Dedifferentiated amniotic fluid mesenchymal stem cell (primary cell): ENCODE results near the gene SRM.
"Not testable (repeated sequence)": the region's sequence is repeated elsewhere in the genome, so short reads cannot be mapped to it uniquely, and the experiment has no call there.

Experiments used
- DNase-seq: peaks from one replicate; pipeline ENCODE4 v3.0.0-alpha.2; 2016; ENCODE audit errors: extremely low spot score

SRM gene

DNA sequence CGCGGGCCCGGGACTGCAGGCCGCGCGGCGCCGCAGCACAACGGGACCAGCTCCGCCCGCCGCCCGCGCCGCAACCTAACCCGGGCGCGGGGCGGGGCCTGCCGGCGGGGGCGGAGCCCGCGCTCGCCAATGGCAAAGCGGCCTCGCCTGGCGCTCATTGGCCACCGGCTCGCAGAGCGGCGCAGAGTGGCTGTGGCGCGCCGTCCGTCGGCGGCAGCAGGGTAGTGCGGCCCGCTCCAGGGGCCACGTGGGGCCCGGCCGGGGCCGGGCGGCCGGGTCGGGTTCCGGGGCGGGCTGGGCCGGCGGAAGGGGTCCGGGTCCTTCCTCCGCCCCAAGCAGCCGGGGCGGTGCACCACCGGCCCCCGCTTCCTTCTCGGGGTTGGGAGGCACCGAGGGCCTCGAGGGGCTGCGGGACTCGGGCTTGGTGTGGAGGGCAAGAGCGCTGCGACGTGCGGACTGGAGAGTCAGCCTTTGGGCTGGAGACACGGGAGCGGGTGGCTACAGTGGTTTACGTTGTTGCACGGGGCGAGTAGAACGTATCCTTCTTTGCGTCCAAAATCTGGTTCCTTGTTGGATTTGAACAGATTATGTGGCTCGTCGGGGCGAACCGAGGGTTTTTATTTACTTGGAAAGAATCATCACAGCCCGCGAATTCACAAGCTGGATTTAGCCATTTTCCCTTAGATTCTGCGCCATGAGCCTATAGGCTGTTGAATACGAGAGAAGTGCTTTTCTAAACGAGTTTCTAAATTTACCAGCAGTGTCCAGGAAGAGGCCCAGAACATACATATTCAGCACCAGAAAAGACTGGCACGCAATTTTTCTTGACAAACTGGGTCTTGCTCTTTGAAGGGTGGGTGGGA, at the start of gene SRM:
Gene SRM (minus strand): TSS at position 51 of the 863 bp plus-strand sequence. CDS start 75 bp downstream, outside the sequence.
- peak; percentile 88 for DNase-seq

DNA sequence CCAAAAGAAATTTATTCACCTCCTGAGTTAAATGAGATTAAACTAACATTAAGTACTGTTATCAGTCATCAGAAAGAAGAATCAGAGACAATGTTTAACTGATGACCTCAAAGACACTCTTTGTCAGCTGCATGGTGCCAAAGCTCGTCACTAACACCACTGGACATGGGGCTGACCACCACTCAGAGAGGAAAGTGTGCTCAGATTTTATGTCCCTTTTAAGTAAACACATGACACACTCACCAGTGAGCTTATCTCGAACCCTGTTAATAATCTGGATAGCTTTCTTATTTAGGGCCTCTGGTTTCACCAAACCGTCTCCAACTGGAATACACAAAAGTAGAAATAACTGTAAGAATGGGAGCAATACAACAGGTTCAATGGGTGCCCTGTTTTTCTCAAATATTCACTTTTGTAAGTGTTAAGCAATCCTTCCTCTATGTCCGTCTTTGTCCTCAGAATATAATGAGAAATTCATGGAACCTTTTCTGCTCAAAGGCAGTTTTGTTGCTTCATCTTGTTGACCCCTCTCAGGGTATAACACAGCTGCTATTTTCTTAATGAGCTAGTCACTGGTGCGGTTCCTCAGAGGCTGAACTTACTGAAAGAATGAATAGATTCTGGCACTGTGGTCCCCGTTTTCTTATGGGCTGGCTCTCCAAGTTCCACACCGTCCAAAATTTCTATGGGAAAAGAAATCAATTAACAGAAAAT, 49.4 kb upstream of the SRM start:
- no peak for DNase-seq

- no peak for DNase-seq
Observed at GRCh38 chr1:11107599-11107998, 47.8 kb upstream of the SRM start.

GRCh38 chr1:11105586-11105985, 45.8 kb upstream of the SRM start:
- DNase-seq = no peak

DNA sequence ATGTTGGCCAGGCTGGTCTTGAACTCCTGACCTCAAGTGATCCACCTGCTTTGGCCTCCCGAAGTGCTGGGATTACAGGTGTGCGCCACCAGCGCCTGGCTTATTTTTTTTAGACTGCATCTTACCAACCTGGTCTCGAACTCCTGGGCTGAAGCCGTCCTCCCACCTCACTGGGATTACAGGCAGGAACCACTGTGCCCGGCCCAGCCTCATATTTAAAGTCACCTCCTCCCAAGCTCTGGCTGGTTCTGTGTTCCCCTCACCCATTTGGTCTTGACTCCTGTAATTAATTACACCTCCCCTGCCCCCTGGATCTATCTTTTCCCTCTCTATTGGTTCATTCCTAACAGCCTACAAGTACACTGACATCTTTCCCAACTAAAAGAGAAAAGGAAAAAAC, 41.5 kb upstream of the SRM start:
- DNase-seq = no peak

DNA sequence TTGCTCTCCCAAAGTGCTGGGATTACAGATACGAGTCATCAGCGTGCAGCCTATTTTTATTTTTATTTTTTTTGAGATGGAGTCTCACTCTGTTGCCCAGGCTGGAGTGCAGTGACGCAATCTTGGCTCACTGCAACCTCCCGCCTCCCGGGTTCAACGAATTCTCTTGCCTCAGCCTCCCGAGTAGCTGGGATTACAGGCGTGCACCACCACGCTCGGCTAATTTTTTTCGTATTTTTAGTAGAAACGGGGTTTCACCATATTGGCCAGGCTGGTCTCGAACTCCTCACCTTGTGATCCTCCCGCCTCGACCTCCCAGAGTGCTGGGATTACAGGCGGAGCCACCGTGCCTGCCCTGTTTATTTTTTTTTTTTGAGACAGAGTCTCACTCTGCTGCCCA, 41.0 kb upstream of the SRM start:
- not testable (repeated sequence) for DNase-seq

- DNase-seq = no peak
Observed at GRCh38 chr1:11100149-11100493, 40.3 kb upstream of the SRM start.

DNA sequence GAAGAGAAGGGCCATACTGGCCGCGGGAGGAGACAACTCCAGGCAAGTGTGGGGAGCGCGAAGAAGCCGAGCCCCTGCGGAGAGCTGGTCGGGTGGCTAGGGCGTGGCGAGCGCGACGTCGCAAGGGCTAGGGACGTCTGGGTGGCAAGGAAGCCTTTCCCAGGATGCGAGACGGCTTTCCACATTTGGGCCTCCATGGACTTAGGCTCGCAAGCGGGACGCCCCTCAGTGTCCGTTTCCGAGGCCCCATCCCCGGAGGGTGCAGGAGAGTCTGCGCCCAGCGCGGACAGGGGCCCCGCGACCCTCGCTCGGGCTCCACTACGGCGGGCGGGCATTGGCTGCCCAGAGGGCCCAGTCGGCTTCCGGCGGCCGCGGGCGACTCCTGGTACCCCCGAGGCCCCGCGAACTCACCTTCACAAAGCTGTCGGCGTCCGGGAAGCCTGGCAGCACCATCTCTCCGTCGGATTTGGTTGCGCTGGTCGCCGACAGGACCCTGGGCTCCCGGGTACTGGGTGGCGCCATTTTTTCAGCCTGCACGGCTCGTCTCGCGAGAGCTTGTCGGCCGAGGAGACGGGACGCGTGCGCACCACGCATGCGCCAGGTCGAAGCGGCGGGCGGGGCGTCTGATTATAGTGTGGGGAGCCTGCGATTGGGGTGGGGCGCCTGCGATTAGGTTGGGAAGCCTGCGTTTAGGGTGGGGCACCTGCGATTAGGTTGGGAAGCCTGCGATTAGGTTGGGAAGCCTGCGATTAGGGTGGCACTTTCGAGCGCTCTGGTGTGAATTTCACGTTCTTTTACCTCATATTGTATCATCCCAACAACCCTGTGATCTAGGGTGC, 39.7 kb upstream of the SRM start, which contains the start of gene EXOSC10:
Gene EXOSC10 (minus strand): TSS at position 560 of the 839 bp plus-strand sequence. CDS start 38 bp downstream, at position 522.
- peak; percentile 81 for DNase-seq

DNA sequence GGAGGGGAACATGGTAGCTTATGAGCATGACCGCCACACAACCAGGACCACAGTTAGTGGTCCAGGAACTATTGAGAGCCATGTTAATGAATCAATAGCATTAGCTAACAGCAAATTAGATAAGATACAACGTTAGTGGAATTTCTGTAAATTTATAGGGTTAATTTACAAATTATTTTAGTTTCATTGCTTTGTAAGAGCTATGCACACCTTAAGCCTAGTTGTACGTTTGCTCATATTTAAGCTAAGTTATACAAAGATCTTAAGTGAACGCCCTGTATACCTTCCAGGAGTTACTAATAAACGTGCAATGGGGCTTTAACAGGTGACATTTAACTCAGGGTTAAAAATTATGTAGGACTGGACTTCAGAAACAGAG, 39.1 kb upstream of the SRM start:
- no peak for DNase-seq

GRCh38 chr1:11083784-11084183, 24.0 kb upstream of the SRM start:
- not testable (repeated sequence) for DNase-seq

GRCh38 chr1:11080931-11081330, 21.1 kb upstream of the SRM start:
- no peak for DNase-seq

DNA sequence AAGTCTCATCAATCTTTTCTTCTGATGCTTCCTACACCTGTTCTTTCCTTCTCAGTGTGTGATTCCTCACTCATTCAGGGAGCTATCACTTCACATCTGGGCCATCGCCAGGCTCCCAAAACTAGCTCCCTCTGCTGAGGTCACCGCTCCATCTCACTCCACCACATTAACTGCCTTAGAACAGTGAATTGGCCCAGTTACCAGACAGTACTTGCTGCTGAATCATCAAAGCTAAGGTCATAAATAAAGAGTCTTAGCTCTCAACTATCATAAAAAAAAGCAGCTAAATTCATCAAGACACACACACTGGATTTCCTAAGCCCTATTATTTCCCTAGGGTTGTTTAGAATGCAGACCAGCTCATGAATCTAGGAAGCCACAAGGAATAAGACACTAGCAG, 18.8 kb upstream of the SRM start:
- DNase-seq = no peak

DNA sequence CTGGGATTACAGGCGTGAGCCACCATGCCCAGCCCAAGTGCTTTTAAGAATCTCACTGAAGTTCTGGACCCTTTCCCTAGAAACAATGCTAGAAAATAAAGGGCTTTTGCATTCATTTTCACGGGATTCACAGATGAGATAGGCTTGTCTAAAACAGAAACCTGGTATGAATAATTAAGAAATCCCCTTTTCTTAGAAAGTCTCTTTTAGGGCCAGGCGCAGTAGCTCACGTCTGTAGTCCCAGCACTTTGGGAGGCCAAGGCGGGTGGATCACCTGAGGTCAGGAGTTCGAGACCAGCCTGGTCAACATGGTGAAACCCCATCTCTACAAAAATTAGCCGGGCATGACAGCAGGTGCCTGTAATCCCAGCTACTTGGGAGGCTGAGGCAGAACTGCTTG, 13.6 kb upstream of the SRM start:
- not testable (repeated sequence) for DNase-seq

GRCh38 chr1:11072216-11072917, 12.5 kb upstream of the SRM start:
- no peak for DNase-seq

DNA sequence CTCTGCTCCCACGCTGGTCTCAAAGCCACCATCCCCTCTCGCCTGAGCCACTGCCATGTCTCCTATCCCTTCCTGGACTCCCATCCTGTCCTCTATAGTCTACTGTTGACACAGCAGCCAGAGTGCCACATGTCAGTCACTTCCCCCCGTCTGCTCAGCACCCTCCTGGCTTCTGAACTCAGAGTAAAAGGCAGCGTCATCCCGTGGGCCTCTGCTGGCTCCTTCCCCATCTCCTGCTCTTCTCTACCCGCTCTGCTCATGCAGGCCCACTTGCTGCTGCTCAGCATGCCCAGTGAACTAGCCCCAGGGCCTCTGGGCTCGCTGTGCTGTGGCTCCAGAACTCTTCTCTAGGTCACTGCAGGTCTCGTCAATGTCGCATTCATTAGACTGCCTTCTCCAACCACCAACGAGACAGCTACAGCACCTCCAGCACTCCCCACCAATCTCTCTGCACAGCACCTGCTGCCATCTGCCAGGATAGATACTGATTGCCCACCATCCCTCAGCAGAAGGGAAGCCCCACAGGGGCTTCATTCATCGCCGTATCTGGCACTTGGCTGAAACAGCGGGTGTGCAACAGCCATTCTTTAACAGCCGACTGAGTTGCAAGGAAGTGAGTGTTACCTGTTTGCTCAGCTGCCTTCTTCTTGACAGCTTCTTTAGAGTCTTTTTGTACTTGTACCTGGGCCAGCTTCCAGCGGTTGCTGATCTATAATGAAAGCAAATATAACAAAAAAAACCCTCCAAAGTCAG, 11.8 kb upstream of the SRM start:
- no peak for DNase-seq

DNA sequence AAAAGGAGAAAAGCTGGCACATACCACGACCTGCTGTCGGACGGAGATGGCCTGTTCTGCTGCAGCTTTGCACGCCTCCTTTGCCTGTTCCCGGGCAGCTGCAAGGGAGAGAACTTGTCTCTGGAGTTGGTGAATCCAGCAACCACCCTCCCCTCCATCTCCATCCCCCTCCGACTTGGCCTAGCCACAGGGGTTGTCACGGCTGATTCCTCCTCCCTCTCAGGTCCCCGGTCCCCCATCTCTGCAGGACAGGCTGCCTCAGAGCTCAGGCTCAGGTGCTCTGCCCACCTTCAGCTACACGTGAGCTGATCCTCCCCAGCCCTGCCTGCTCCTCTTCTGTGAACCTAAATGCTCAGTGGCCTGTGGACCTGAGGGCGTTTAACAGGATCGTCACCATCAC, 11.1 kb upstream of the SRM start:
- DNase-seq = no peak

DNA sequence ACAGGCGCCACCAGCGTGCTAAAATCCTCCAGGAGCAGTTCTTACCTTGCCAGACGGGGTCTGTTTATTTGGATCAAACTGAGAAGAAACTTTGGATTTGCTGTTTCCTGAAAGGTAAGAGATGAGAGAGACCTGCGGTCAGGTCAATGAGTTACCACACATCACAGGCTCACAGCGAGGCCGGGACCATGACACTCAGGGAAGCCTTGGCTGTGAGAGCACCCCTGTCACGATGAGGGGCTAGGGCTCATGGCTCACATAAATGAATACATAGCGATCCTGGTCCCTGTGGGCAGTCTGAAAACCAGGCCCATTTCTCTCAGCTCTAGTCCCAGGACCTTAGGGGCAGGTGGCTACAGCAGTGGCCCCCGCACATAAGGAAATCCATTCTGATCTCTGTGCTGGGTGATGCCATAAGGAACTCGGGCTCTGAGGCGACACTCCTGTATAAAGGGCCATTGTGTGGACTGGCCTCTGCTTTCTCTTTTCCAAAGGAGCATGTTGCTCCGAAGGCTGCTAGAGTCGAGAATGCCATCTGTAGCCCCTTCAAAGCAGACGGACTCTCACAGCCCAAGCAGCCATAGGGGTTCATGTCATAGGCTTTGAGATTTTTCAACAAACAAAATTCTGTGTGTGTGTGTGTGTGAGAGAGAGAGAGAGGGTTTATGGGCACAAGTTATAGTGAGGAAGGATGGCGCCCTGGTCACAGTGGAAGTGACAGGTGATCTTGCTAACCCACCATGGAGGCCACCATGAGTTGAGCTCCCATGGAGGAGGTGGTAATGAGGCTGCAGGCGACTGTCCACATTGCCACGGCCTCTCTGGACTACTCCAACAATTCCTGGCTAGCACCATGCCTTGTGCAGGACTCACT, 9.0 kb upstream of the SRM start:
- no peak for DNase-seq

- DNase-seq = no peak
Observed at GRCh38 chr1:11067716-11068599, 8.1 kb upstream of the SRM start.

DNA sequence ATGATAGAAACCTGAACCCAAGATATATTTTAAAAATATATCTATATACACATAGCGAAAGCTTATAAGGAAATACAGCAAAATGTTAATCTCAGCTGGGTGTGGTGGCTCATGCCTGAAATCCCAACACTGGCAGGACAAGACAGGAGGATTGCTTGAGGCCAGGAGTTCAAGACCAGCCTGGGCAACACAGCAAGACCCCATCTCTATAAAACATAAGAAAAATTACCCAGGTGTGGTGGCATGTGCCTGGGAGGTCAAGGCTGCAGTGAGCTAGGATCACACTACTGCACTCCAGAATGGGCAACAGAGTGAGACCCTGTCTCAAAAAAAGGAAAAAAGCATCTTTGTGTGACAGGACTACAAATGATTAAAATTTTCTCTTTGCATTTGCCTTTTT, 6.0 kb upstream of the SRM start:
- DNase-seq = no peak
